HG02759 (cell line): ENCODE results near the gene PDE8B.

Experiments used
- ATAC-seq: cut with Tn5 transposase; IDR thresholded peaks from one replicate; pipeline ENCODE4 v1.9.1; 2021; ENCODE audit warnings: mild to moderate bottlenecking, moderate library complexity; ENCODE audit not compliant: unreplicated experiment

The PDE8B gene

GRCh38 chr5:77210091-77210963, at the start of gene PDE8B:
Gene PDE8B (plus strand): TSS chr5:77210680. CDS start chr5:77210926, 246 bp downstream.
- ATAC-seq = no peak

- no peak for ATAC-seq
Measured at GRCh38 chr5:77163453-77163852, 47.0 kb upstream of the PDE8B start.

GRCh38 chr5:77167063-77167462, 43.4 kb upstream of the PDE8B start:
- ATAC-seq = no peak

DNA sequence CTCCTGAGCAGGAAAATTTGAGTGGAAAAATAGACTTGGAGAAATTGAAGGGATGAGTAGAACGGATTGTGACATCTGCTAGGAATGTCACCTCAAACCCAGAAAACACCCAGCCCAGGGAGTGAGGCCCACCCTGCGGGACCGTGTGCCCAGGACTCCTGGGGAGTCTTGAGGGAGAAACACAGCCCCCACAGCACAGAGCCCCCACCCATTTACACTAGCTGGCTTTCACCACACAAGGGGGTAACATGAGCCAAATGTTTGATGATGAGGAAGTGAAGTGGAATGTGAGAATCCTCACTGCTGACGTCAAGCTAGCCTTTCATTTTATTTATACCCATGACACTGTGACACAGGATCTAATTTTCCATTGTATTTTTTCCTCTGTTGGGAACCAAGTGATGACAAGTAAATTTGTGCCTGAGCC, 42.8 kb upstream of the PDE8B start:
- no peak for ATAC-seq

GRCh38 chr5:77168161-77168878, 42.2 kb upstream of the PDE8B start:
- no peak for ATAC-seq

- no peak for ATAC-seq
Measured at GRCh38 chr5:77168879-77169244, 41.6 kb upstream of the PDE8B start.

DNA sequence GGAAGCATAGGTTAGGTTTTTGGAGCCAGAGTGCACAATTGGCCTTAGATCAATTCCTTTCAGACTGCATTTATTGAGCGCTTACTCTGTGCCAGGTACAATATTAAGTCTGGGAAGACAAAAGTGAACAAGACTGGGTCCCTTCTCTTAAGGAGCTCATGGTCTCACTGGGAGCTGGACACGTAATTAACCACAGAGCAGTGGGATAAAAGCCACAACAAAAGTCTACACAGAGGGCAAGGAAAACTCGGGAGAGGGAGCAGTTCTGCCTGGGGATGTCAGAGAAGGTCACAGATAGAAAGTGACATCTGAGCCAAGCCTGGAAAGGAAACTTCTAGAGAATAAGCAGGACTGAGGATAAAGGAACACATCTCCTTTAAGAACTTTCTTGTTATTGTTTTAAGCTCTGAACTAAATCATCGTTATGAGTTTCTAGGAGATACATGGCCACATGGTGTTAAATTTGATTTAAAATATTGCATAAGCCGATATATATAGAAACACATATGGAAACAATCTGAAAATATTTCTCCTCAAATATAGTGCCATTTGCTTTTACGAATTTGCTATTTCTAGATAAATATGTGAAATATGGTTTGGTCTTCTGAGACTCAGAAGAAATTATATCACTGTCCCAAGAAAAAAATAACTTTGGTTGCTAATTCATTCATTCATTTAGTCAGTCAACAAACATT, 40.1 kb upstream of the PDE8B start:
- ATAC-seq = no peak

- no peak for ATAC-seq
Measured at GRCh38 chr5:77171141-77171910, 39.2 kb upstream of the PDE8B start.

DNA sequence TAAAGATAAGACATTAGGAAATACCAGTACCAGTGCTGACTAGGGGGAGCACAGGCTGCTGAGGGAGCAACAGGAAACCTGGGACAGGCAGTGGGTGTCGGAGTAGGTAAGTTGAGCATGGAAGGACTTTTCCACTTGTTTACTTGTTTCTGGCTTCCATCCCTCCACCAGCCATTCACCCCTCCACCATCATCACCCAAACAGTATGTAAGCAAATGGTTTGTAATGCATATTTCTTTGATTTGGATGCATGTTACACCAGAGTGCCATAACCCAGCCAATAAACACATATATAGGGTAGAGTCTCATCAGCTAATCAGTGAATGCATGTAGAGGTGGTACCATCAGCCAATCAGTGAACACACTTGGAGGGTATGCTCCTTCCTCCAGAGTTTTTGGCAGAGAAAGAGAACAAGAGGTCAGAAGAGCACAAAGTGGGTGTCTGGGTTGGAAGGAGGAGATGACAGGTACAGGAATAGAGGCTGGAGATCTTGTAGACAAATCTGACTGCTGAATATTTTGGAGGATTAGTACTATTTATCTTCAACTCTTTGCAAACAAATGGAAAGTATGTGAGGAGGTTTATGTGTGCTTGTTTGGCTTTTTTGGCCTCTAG, 37.7 kb upstream of the PDE8B start:
- no peak for ATAC-seq

- no peak for ATAC-seq
Measured at GRCh38 chr5:77174526-77174925, 36.0 kb upstream of the PDE8B start.

- no peak for ATAC-seq
Measured at GRCh38 chr5:77175231-77175630, 35.2 kb upstream of the PDE8B start.

DNA sequence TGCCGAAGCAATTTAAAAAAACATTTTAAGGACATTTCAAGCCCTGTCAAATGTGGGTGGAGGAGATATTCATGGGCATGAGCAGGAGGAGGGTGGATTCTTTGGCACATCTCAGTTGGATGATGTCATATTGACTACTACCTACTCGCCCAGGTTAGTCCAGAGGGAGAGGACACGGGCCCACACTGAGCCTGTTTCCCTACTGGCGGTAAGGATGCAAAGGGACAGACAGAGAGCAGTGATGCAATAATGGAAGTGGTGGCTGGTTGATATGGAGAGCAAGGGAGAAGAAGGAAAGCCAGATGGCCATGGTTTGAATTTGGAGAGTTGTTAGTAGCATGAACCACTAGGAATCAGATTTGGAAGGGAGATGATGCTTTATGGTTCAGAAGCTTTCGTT, 34.1 kb upstream of the PDE8B start:
- ATAC-seq = no peak

- no peak for ATAC-seq
Measured at GRCh38 chr5:77177576-77177975, 32.9 kb upstream of the PDE8B start.

DNA sequence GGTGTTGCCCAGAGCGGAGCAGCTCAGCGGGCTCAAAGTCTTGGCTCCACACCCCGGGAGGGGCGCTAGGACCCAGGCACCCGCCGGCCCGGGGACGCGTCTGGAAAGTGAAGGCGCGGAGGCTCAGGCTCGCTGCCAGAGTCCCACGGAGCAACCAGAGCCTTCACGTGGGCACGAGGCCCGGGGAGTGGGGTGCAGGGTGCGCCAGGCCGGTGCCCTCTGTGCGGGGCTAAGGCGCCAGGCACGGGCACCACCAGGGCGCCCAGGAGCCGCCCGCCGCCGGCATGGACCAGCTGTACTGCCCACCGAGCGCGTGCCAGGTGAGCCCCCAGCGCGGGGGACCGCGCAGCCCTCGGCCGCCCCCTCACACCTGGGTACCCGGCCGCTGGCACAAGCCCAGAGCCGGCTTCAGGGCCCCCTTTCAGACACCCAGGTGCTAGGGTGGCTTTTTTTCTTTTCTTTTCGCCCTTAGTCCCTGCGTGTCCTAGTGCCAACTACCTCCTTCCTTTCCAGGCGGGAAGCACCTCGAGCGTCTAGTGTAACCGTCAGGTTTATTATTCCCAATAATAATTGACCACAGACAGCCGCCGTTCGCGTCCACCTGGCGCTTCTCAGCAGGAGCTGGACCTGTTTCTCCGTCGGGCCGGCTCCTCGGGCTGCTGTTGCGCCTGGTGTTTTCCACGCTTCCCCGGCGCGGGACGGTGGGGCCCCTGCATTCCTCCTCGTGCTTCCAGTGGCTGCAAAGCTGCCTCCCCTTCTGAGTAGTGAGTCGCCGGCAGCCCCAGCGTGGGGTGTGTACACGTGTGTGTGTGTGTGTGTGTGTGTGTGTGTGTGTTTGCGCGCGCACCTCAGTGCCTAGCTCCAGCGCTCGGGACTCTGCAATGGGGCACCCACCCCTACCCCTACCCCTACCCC, 30.1 kb upstream of the PDE8B start:
- ATAC-seq = no peak

GRCh38 chr5:77181173-77181572, 29.3 kb upstream of the PDE8B start:
- no peak for ATAC-seq

DNA sequence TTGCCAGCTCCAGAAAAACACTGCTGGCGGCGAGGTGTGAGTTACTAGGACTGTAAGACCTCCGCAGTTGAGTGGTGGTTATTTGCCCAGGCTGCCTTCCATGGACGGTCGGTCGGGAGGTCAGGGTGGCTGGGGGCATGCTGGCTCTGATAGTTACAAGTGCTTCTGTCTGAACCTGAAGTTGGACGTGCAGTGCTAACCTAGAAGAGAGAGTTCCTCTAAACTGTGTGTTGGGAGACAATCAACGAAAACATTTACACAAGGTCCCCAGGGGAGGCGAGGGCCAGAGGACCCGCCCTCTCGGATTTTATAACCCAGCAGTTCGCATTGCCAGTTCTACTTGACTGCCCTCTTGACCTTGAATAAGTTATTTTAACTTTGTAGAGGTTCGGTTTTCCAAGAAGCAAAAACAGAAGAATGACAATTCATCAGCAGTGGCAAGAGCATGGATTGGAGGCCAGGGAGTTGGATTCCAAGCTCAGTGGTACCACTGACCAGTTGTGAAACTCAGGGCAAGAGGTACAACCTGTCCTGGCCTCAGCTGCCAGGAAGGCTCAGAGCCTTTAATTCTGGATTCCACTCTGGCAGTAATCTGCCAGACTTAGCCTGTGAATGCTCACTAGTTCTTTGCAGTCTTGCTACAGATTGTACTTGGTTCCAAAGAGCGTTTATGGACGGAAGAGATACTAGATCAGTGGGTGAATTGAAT, 28.7 kb upstream of the PDE8B start:
- no peak for ATAC-seq

DNA sequence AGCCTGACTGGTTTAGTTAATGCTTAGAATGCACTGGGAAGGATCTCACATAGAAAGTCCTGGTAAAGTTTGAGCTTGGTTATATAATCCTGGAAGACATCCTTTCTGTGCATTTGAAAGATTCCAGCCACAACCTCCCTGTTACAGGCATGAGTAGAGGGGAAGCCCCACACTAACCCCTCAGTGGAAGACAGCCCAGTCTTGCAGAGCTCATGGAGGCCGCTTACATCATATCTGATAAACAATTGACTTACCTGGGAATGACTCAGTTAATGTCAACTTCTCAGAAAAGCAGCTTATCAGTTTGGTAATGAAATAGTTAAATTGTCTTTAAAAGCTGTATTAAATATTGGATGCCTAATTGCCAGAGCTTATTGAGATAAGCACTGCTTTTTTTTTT, 28.1 kb upstream of the PDE8B start:
- no peak for ATAC-seq

DNA sequence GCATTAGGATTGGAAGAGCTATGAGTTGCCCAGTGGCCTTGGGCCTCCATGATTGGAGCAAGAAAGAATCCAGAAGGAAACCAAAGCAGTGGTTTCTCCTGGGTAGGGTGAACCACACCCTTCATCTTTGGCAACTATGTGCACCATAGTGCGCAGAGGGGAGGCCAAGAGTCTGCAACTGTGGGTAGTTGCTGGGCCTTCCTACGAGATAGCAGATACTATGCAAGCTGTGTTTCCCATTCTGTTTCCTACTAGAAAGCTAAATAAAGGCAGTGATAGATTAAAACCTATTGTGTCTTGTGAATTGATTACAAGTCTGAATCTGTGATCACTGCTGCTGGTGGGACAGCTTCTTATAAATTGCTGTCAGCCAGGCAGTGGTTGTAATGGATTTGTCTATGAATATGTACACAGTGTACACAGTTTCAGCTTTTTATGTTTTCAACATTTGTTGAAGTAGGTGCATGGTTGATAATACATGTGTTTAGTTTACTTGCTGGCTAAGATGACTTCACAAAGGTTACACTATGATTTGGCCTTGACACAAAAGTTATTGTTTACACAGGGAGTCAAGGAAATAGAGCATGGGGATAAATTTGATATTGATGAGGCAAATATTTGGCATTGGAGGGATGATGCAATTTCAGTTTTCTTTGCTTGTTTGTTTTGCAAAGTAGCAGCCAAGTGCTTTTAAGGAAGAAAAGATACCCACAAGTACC, 23.7 kb upstream of the PDE8B start:
- no peak for ATAC-seq
